GM12874 (cell line): ENCODE results near the gene OLFML2A.

Experiments
- TF ChIP-seq, protein P1 (sequence below): IDR thresholded peaks from 2 replicates; pipeline ENCODE4 v1.5.1; 2011; ENCODE audit warnings: low read depth, mild to moderate bottlenecking, control low read depth, low read length, moderate library complexity; ENCODE audit not compliant: insufficient read depth

The OLFML2A gene

GRCh38 chr9:124789531-124789930 lies 12.6 kb downstream of the OLFML2A start:
- TF ChIP-seq, protein P1, sequence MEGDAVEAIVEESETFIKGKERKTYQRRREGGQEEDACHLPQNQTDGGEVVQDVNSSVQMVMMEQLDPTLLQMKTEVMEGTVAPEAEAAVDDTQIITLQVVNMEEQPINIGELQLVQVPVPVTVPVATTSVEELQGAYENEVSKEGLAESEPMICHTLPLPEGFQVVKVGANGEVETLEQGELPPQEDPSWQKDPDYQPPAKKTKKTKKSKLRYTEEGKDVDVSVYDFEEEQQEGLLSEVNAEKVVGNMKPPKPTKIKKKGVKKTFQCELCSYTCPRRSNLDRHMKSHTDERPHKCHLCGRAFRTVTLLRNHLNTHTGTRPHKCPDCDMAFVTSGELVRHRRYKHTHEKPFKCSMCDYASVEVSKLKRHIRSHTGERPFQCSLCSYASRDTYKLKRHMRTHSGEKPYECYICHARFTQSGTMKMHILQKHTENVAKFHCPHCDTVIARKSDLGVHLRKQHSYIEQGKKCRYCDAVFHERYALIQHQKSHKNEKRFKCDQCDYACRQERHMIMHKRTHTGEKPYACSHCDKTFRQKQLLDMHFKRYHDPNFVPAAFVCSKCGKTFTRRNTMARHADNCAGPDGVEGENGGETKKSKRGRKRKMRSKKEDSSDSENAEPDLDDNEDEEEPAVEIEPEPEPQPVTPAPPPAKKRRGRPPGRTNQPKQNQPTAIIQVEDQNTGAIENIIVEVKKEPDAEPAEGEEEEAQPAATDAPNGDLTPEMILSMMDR = no peak

GRCh38 chr9:124790301-124790700 lies 13.4 kb downstream of the OLFML2A start:
- TF ChIP-seq, protein P1 = no peak

DNA sequence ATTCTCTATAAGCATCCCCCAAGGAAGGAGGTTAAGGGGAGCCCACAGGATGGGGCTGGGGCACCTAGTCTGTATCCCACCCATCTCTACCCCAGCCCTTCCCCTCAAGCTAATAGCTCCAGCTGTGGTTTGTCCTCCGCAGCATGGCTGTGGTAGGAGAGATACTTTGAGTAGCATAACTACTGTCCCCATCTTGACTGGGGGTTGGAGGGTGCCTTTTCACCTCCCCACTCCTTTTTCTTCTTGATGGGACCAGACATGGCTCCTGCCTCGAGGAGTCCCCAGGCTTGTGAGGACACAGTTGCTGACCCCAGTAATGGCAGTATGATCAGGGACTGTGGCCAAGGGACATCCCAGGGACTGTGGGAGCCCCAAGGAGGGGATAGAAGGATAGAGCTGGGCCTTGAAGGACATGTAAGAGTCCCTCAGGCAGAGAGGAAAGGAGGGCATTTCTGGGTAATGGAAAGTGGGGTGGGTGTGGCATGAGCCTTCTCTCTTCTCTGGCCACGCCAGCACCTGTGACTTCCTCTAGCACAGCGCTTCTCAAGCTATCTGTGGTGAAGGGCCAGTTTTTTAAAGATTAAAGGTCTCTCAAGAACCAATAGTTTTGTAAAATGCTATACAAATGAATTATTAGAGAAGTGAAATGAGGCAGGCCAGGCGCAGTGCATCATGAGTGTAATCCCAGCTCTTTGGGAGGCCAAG lies 14.0 kb downstream of the OLFML2A start:
- TF ChIP-seq, protein P1 = no peak

- TF ChIP-seq, protein P1 = no peak
These were observed 15.5 kb downstream of the OLFML2A start for GRCh38 chr9:124792257-124793014.

- TF ChIP-seq, protein P1 = no peak
These were observed 16.1 kb downstream of the OLFML2A start for GRCh38 chr9:124793015-124793541.

DNA sequence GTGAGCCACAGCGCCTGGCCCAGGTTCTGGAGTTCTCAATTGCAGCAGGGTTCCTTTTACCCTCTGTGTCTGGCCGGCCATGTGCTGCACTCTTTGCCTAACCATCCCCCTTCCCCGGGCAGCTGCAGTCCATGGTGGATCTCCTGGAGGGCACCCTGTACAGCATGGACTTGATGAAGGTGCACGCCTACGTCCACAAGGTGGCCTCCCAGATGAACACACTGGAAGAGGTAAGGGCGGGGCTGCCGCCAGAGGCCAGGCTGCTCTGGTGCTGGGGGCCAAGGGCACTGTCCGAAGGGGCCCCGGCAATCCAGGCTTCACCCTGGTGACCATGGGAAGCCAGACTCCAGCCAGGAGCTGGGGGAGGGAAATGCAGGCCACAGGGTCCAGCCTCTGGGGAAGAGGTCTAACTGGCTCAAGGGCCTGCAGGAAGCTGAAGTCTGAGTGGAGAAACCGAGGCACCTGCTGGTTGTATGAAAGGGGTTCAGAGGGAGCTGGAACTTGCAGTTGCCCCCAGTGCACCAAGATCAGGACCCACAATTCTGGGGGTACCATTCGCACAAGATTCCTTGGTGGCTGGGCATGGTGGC lies 18.1 kb downstream of the OLFML2A start:
- TF ChIP-seq, protein P1 = no peak

- TF ChIP-seq, protein P1 = no peak
These were observed 19.0 kb downstream of the OLFML2A start for GRCh38 chr9:124795881-124796431.
